Panc1 (cell line): ENCODE results near the gene KAZN.

ENCODE experiments used
- CTCF ChIP-seq: fragments of 450-650 bp; IDR thresholded peaks from 2 replicates; pipeline ENCODE4 v1.5.1; 2017; ENCODE audit warnings: mild to moderate bottlenecking
- POLR2AphosphoS5 ChIP-seq: IDR thresholded peaks from 2 replicates; pipeline ENCODE4 v1.6.1; 2012; ENCODE audit warnings: mild to moderate bottlenecking, low read depth, low read length, moderate library complexity
- SIN3A ChIP-seq: IDR thresholded peaks from 2 replicates; pipeline ENCODE4 v1.6.1; 2012; ENCODE audit warnings: low read depth, mild to moderate bottlenecking, low read length, moderate library complexity, borderline replicate concordance; ENCODE audit not compliant: insufficient read depth

DNA sequence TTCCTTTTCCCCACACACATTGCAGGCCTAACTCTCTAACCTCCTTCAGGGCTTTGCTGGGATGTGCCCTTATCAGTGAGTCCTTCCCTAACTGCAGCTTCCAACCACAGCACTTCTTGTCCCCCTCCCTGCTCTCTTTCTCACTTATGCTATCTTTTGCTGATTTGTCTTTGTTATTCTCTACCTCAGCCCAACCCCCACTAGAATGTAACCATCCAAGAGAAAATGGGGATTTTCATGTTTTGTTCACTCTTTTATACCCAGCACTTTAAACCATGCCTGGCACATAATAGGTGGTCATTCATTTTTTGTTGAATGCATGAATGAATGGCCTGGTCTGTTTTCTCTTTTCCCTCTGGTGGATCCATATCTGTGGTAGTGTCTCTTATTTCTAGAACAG is 243.5 kb downstream of the KAZN start:
- TF ChIP-seq SIN3A (no peak), CTCF (no peak), POLR2AphosphoS5 (no peak)
